MM.1S (cell line): ENCODE results near the gene ALPI.

Experiments used
- DNase-seq: peaks from one replicate; pipeline ENCODE4 v3.0.0-alpha.2; 2015
- H2AFZ ChIP-seq: fragments of 300-600 bp; sonication (generic); 2 replicates; pipeline ENCODE4 v1.6.0; 2016; ENCODE audit warnings: antibody characterized with exemption, low read length
- H3F3A ChIP-seq: fragments of 300-600 bp; sonication (generic); 2 replicates; pipeline ENCODE4 v1.6.1; 2016; ENCODE audit warnings: mild to moderate bottlenecking, antibody characterized with exemption, low read length, moderate library complexity, mixed read lengths; ENCODE audit not compliant: insufficient read depth
- H3K27ac ChIP-seq: fragments of 300-600 bp; sonication (generic); 2 replicates; pipeline ENCODE4 v1.5.1; 2016; ENCODE audit warnings: mild to moderate bottlenecking, low read length
- H3K27me3 ChIP-seq: fragments of 300-600 bp; sonication (generic); replicated peaks from 2 replicates; pipeline ENCODE4 v1.6.0; 2016; ENCODE audit warnings: low read length; ENCODE audit not compliant: insufficient read depth
- H3K36me3 ChIP-seq: fragments of 300-600 bp; sonication (generic); replicated peaks from 2 replicates; pipeline ENCODE4 v1.6.1; 2016; ENCODE audit warnings: mild to moderate bottlenecking, low read length, mixed read lengths; ENCODE audit not compliant: insufficient read depth
- H3K4me1 ChIP-seq: fragments of 300-600 bp; sonication (generic); 2 replicates; pipeline ENCODE4 v1.6.1; 2016; ENCODE audit warnings: low read length, mixed read lengths
- H3K4me2 ChIP-seq: fragments of 300-600 bp; sonication (generic); 2 replicates; pipeline ENCODE4 v1.6.0; 2016; ENCODE audit warnings: low read depth, low read length
- H3K4me3 ChIP-seq: fragments of 300-600 bp; sonication (generic); 2 replicates; pipeline ENCODE4 v1.5.1; 2016; ENCODE audit warnings: low read length, mixed read lengths
- H3K79me2 ChIP-seq: fragments of 300-600 bp; sonication (generic); 2 replicates; pipeline ENCODE4 v1.6.1; 2016; ENCODE audit warnings: mixed run types, low read length, mixed read lengths
- H3K9ac ChIP-seq: fragments of 300-600 bp; sonication (generic); 2 replicates; pipeline ENCODE4 v1.6.1; 2016; ENCODE audit warnings: low read length, mixed read lengths
- H3K9me2 ChIP-seq: fragments of 300-600 bp; sonication (generic); replicated peaks from 2 replicates; pipeline ENCODE4 v1.6.1; 2016; ENCODE audit warnings: mild to moderate bottlenecking, low read length, mixed read lengths; ENCODE audit not compliant: insufficient read depth
- H3K9me3 ChIP-seq: fragments of 300-600 bp; sonication (generic); replicated peaks from 2 replicates; pipeline ENCODE4 v1.6.1; 2016; ENCODE audit warnings: mild to moderate bottlenecking, low read length, mixed read lengths; ENCODE audit not compliant: insufficient read depth
- H4K20me1 ChIP-seq: fragments of 300-600 bp; sonication (generic); 2 replicates; pipeline ENCODE4 v1.6.1; 2016; ENCODE audit warnings: mild to moderate bottlenecking, low read length, moderate library complexity, mixed read lengths; ENCODE audit not compliant: insufficient read depth
- EZH2 ChIP-seq: fragments of 300-600 bp; sonication (generic); optimal IDR thresholded peaks from 2 replicates; pipeline ENCODE3; 2017; ENCODE audit warnings: low read depth, mild to moderate bottlenecking, antibody characterized with exemption, low read length, mixed read lengths
- EZH2phosphoT487 ChIP-seq: fragments of 300-600 bp; sonication (generic); IDR thresholded peaks from 2 replicates; pipeline ENCODE4 v1.6.1; 2018; ENCODE audit warnings: antibody characterized with exemption, low read length
- TF ChIP-seq, protein P1 (sequence below): fragments of 300-600 bp; sonication (generic); IDR thresholded peaks from 2 replicates; pipeline ENCODE4 v1.5.1; 2016; ENCODE audit warnings: antibody characterized with exemption, low read length, mixed read lengths

Gene ALPI

DNA sequence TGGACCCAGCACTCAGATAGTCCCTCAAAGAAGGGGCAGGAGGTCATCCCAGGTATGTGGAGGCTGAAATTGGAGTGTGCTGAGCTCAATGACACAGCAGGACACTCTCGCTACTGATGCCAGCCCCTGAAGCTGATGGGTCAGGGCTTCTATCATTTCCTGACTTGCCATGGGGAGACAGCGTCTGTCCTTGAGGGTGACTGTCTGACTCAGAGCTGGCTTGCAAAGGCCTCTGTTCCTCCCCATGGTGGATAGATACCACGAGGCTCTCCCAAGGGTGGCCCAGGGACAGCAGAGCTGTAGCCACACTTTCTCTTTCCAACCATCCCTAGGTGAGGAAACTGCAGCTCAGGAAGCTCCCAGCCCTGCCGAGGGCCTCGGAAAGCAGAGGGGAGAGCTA, 38.5 kb upstream of the ALPI start:
- Histone ChIP-seq H3K4me3 (no peak overlapping the region), H3F3A (no peaks in the 10 kb centered on the region), H3K4me1 (no peaks in the 10 kb centered on the region), H3K4me2 (no peak overlapping the region), H3K27ac (no peak overlapping the region), H3K9ac (no peak overlapping the region), H3K79me2 (no peaks in the 10 kb centered on the region), H3K27me3 (peaks cover 2% of the 10 kb centered on the region; the same call in 1 of the 2 replicates), H4K20me1 (no peaks in the 10 kb centered on the region), H3K9me3 (no peaks in the 10 kb centered on the region), H3K36me3 (no peaks in the 10 kb centered on the region), H2AFZ (no peak overlapping the region), H3K9me2 (no peaks in the 10 kb centered on the region)
- TF ChIP-seq EZH2phosphoT487 (no peak), EZH2 (no peak)
- TF ChIP-seq, protein P1, sequence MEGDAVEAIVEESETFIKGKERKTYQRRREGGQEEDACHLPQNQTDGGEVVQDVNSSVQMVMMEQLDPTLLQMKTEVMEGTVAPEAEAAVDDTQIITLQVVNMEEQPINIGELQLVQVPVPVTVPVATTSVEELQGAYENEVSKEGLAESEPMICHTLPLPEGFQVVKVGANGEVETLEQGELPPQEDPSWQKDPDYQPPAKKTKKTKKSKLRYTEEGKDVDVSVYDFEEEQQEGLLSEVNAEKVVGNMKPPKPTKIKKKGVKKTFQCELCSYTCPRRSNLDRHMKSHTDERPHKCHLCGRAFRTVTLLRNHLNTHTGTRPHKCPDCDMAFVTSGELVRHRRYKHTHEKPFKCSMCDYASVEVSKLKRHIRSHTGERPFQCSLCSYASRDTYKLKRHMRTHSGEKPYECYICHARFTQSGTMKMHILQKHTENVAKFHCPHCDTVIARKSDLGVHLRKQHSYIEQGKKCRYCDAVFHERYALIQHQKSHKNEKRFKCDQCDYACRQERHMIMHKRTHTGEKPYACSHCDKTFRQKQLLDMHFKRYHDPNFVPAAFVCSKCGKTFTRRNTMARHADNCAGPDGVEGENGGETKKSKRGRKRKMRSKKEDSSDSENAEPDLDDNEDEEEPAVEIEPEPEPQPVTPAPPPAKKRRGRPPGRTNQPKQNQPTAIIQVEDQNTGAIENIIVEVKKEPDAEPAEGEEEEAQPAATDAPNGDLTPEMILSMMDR, result no peak
- DNase-seq, result no peak

DNA sequence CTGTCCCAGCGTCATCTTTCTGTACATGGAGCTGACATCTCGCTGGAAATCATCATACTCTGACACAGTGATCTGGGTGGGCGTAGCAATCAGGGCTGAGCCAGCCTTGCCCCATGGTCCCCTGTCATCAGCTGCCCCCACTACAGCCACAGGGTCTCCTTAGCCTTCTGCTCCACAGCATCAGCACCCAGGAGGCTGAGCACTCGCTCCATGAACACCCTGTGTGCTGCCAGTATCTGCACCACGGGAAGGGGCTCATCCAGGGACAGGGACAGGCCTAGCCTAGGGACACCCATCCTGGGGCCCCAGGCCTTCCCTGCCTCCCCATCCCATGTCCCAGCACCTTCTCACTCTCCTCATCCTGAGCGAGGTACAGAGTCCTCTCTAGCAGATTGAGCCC, 37.9 kb upstream of the ALPI start:
- H3K4me3 ChIP-seq, result no peak overlapping the region
- no peak overlapping the region for H3K4me2 ChIP-seq
- no peaks in the 10 kb centered on the region for H3K79me2 ChIP-seq
- no peaks in the 10 kb centered on the region for H3K4me1 ChIP-seq
- H3K9me2 ChIP-seq, result no peaks in the 10 kb centered on the region
- no peaks in the 10 kb centered on the region for H3K9me3 ChIP-seq
- no peak for TF ChIP-seq EZH2phosphoT487
- TF ChIP-seq EZH2, result no peak
- TF ChIP-seq, protein P1, result no peak
- DNase-seq, result no peak
- no peak overlapping the region for H3K27ac ChIP-seq
- H3K36me3 ChIP-seq, result no peaks in the 10 kb centered on the region
- H4K20me1 ChIP-seq, result no peaks in the 10 kb centered on the region
- no peak overlapping the region for H3K9ac ChIP-seq
- H2AFZ ChIP-seq, result no peak overlapping the region
- H3K27me3 ChIP-seq, result peaks cover 4% of the 10 kb centered on the region; the same call in 1 of the 2 replicates
- no peaks in the 10 kb centered on the region for H3F3A ChIP-seq

DNA sequence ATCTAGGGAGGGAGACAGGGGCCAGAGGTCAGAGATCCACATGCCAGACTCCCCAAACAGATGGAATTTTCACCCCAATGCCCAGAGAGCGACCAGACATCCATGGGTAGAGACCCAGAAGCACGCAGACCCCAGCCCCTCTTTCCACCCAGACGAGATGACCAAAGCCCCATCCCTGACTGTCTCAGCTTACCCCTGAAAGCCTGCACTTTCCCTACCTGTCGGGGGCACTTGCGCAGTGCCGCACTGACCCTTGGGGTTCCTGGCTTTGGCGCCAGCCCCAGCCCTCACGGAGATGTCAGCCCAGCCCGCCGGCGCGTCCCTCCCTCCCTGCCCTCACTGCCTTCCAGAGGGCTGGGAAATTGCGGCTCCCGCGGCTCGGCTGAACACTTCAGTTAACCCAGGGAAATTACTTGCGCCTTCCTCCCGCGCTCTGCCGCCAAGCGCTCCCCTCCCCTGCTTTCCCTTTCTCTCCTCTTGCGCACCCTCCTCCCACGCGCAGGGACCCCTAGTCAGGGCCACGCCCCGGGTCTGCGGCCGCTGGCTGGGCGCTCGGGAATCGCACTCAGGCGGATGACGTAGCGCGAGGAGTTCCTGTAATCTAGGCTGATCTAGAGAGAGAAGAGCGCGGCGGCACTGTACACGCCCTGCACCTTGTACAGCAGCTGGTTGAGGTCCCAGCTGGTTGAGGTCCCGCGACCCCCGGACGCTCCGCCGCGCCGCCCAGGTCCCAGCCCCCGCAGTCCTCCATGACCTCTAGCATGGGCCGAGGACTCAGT, 37.3 kb upstream of the ALPI start:
- H3K79me2 ChIP-seq, result no peaks in the 10 kb centered on the region
- no peak overlapping the region for H3K4me3 ChIP-seq
- no peaks in the 10 kb centered on the region for H3K9me2 ChIP-seq
- no peak overlapping the region for H3K9ac ChIP-seq
- TF ChIP-seq EZH2, result no peak
- TF ChIP-seq, protein P1, result no peak
- no peak for TF ChIP-seq EZH2phosphoT487
- no peaks in the 10 kb centered on the region for H3F3A ChIP-seq
- no peak overlapping the region for H3K4me2 ChIP-seq
- no peaks in the 10 kb centered on the region for H3K9me3 ChIP-seq
- H3K27me3 ChIP-seq, result peaks cover 4% of the 10 kb centered on the region; the same call in 1 of the 2 replicates
- no peaks in the 10 kb centered on the region for H3K4me1 ChIP-seq
- H3K27ac ChIP-seq, result no peak overlapping the region
- no peaks in the 10 kb centered on the region for H4K20me1 ChIP-seq
- DNase-seq, result no peak
- no peaks in the 10 kb centered on the region for H3K36me3 ChIP-seq
- H2AFZ ChIP-seq, result no peak overlapping the region
